ENCODE data around the gene MINDY1.

MINDY1 gene

DNA sequence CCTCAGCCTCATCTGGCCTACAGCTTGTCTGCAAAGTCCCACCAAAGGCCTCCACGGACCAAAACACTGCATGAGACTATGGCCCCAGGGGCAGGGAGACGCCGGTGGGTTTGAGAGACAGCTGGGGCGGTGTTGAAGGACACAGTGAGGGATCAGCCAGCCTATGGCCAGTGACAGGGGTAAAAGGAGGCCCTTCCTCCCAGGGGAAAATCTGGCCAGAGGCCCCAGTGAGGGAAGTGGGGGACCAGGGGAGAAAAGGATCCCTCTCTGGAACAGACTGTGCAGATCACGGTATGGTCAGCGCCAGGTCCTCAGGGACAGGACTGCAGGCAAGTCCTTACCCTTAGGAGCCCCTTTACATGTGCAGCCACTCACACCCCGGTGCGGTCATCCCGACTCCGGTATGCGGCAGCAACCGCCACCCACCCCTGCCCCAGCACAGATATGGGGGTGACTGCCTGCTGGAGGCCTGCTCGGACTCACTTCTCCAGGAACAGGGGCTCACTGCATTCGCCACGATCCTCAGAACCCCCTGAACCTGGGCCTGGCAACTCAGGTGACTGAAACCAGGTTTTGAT lies 33.4 kb downstream of the MINDY1 start:
- peak overlapping the region; percentile 95 for H3K4me3 ChIP-seq (replicated peaks; ENCODE audit: low read depth, low read length)
- DNase-seq (ENCODE audit: extremely low read depth, low read depth): no peak
- no peak for TF ChIP-seq CTCF (IDR thresholded peaks at IDR 0.05; ENCODE audit: low read depth, low read length, missing control alignments)

DNA sequence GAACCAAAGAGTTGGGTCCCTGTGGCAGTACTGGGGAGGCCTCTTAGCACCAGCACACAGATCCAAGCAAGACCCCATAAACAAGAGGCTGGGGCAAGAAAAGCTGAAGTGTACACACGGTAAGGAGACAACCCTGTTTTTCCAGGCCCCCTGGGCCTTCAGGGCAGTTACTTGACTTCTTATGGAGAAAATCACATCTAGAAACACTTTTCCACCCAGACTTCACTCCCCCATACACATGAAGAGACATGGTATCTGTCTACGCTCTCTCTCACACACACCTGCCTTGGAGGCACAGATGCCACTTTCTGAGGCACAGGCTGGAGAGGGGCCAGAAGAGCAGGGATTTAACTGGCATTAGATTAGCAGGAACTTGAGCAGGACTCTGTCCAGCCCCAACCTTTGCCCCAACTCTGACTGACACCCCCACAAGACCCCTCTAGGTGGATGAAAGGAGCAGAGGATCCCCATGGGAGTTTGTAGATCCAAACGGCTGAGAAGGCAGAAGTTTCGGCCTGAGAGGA lies 34.2 kb downstream of the MINDY1 start:
- H3K4me3 ChIP-seq (replicated peaks; ENCODE audit: low read depth, low read length): peak overlapping the region; percentile 95
- no peak for TF ChIP-seq CTCF (IDR thresholded peaks at IDR 0.05; ENCODE audit: low read depth, low read length, missing control alignments)
- DNase-seq (ENCODE audit: extremely low read depth, low read depth): no peak

GRCh38 chr1:150971583-150972416 lies 34.9 kb downstream of the MINDY1 start:
- peak overlapping the region; percentile 95 for H3K4me3 ChIP-seq (replicated peaks; ENCODE audit: low read depth, low read length)
- no peak for TF ChIP-seq CTCF (IDR thresholded peaks at IDR 0.05; ENCODE audit: low read depth, low read length, missing control alignments)
- DNase-seq (ENCODE audit: extremely low read depth, low read depth): no peak

DNA sequence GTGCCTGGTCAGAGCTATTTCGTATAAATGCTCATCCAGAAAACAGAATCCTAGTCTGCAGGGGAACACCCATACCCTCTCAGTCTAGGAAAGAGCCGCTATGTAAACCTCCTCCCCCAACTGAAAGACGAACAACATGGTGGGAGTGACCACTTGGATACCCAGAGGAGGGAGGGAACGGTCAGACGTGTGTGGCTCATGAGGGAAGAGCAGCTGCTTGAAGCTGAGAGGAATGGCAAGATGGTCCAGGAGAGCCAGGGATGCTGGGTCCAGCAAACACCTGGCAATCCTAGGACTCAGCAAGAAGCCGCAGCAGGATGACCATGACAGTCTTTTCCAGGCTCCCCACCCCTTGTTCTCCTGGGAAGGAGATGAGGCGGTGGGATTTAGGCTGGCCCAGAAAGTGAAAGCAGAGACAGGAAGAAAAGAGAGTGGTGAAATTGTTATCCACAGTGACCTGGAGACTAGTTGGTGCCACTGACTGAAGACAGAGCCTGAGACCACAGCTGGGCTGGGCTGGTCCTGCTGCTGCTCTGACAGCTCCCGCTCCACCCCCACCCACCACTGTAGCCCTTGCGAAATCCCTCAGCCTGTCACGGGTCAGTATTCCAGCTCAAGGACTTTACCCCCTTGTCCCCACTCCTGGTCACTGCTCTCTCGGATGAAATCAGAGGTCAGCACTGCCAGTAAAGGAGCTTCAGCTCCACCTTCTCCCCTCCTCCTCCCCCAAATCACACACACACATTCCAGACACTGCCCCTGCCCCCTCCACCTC lies 35.7 kb downstream of the MINDY1 start:
- no peak for DNase-seq (ENCODE audit: extremely low read depth, low read depth)
- H3K4me3 ChIP-seq (replicated peaks; ENCODE audit: low read depth, low read length): peak overlapping the region; percentile 95
- no peak for TF ChIP-seq CTCF (IDR thresholded peaks at IDR 0.05; ENCODE audit: low read depth, low read length, missing control alignments)

DNA sequence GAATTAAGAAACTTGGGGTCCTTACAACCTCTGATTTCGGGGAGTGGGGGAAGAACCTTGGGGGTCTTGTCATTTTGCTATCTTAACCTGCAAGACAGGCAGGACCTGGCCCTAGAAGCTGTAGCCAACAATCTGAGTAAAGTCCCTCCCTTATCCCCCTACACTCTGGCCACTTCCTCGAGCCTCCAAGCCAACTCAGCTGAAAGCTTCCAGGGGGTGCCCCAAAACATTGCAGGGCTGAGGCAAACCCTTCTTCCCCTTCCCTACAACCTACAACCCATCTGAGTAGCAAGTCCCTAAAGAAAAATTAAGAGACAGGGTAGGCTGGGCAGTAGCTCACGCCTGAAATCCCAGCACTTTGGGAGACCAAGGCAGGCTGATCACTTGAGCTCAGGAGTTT lies 37.1 kb downstream of the MINDY1 start:
- no peak for DNase-seq (ENCODE audit: extremely low read depth, low read depth)
- no peak overlapping the region for H3K4me3 ChIP-seq (replicated peaks; ENCODE audit: low read depth, low read length)
- no peak for TF ChIP-seq CTCF (IDR thresholded peaks at IDR 0.05; ENCODE audit: low read depth, low read length, missing control alignments)

- no peak overlapping the region for H3K4me3 ChIP-seq (replicated peaks; ENCODE audit: low read depth, low read length)
- DNase-seq (ENCODE audit: extremely low read depth, low read depth): no peak
- TF ChIP-seq CTCF (IDR thresholded peaks at IDR 0.05; ENCODE audit: low read depth, low read length, missing control alignments): no peak
Measured at GRCh38 chr1:150968491-150968890, 38.2 kb downstream of the MINDY1 start.

Data from HFF-Myc (cell line).